ENCODE data around the gene PRDM11. TPM values are rescaled to one million over a fixed set of nuclear protein-coding genes. Genes with fewer than 3 reads are reported as not detected.

Gene PRDM11
- total and polyA plus RNA-seq, 7 experiments from 2014 or later = 0.44 to 8.8 (median 5.7) TPM

DNA sequence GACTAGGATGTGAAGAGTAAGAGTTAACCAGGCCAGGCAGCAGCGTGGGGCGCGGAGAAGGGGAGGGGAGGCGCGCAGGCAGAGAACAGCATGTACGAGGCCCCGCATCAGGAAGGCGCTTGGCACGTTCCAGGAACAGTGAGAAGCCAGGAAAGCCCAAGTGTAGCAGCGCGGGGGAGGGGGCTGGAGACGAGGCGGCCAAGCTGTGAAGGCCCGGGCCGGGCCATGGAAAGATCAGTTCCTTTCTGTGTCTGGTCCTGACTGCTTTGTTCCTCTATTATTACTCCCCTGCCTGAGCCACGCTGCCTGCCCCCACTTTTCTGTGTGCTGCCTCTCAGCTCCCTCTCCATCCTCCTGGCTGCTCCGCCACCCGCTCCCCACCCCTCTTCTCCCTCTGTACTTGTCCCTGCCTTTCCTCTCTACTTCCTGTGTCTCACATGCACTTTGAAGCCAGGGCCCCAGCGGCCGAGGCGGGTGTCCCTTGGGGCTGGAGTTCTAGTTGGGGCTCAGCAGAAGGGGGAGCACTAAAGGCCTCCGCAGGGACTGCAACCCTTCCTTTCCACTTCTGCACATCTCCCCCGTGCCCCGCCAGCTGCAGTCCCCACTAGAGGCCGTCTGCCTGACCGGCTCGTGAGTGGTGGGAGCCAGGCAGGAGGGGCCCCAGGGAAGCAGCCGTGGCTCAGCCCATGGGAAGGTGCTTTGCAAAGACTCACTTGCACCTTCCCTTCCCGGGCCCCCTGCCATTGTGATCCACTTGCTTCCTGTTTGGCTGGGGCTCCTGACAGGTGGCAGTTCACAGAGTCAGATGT is 63.7 kb downstream of the PRDM11 start:
- Histone ChIP-seq H3K27me3 (ENCODE audit: control insufficient read depth in 2 of 2, insufficient read depth in 2 of 2, low read length in 2 of 2) (no peaks in the 10 kb centered on the region), H3K4me1 (ENCODE audit: control insufficient read depth in 2 of 2, insufficient read depth in 2 of 2, low read length in 2 of 2) (no peaks in the 10 kb centered on the region), H3K27ac (ENCODE audit: low read depth, low read length) (no peak overlapping the region), H3K36me3 (ENCODE audit: control insufficient read depth in 2 of 3, insufficient read depth in 3 of 3, low read length in 3 of 3) (peaks cover 0 to 21% (median 0%) of the 10 kb centered on the region in 3 experiments), H3K4me3 (ENCODE audit: low read length) (no peak overlapping the region), H3K9me3 (ENCODE audit: control insufficient read depth in 2 of 3, low read length in 3 of 3) (no peaks in the 10 kb centered on the region)
- H3K9me3 Mint-ChIP-seq = peaks cover 0 to 1% (median 0%) of the 10 kb centered on the region in 11 donors
- DNase-seq (no peak), ATAC-seq (no peak)
- no peak overlapping the region for H3K27ac Mint-ChIP-seq
- peaks cover 0 to 5% (median 0%) of the 10 kb centered on the region in 7 donors for H3K4me1 Mint-ChIP-seq
- intact Hi-C loops (cut with micrococcal nuclease) = no loop called here
- POLR2A ChIA-PET = no interaction called here
- H3K4me3 Mint-ChIP-seq = no peak overlapping the region
- H3K27me3 Mint-ChIP-seq = no peaks in the 10 kb centered on the region
- peaks cover 0 to 31% (median 5%) of the 10 kb centered on the region in 5 donors for H3K36me3 Mint-ChIP-seq
- CTCF ChIA-PET = no interaction called here

GRCh38 chr11:45210846-45211245 is 64.4 kb downstream of the PRDM11 start:
- H3K36me3 Mint-ChIP-seq = peaks cover 0 to 25% (median 4%) of the 10 kb centered on the region in 5 donors
- Histone ChIP-seq H3K27me3 (ENCODE audit: control insufficient read depth in 2 of 2, insufficient read depth in 2 of 2, low read length in 2 of 2) (no peaks in the 10 kb centered on the region), H3K36me3 (ENCODE audit: control insufficient read depth in 2 of 3, insufficient read depth in 3 of 3, low read length in 3 of 3) (peaks cover 0 to 13% (median 0%) of the 10 kb centered on the region in 3 experiments), H3K4me1 (ENCODE audit: control insufficient read depth in 2 of 2, insufficient read depth in 2 of 2, low read length in 2 of 2) (no peaks in the 10 kb centered on the region), H3K9me3 (ENCODE audit: control insufficient read depth in 2 of 3, low read length in 3 of 3) (no peaks in the 10 kb centered on the region), H3K4me3 (ENCODE audit: low read length) (no peak overlapping the region), H3K27ac (ENCODE audit: low read depth, low read length) (no peak overlapping the region)
- no peaks in the 10 kb centered on the region for H3K27me3 Mint-ChIP-seq
- ATAC-seq = no peak
- CTCF ChIA-PET = no interaction called here
- peaks cover 0 to 9% (median 0%) of the 10 kb centered on the region in 7 donors for H3K4me1 Mint-ChIP-seq
- intact Hi-C loops (cut with micrococcal nuclease) = no loop called here
- no peak for DNase-seq
- no peak overlapping the region for H3K27ac Mint-ChIP-seq
- POLR2A ChIA-PET = no interaction called here
- H3K9me3 Mint-ChIP-seq = peaks cover 0 to 1% (median 0%) of the 10 kb centered on the region in 11 donors
- H3K4me3 Mint-ChIP-seq = no peak overlapping the region

- ChIA-PET POLR2A (no interaction called here), CTCF (no interaction called here)
- Mint-ChIP-seq H3K9me3 (peaks cover 0 to 1% (median 0%) of the 10 kb centered on the region in 11 donors), H3K36me3 (peaks cover 0 to 20% (median 4%) of the 10 kb centered on the region in 5 donors), H3K4me1 (peaks cover 0 to 9% (median 0%) of the 10 kb centered on the region in 7 donors), H3K27ac (no peak overlapping the region), H3K4me3 (no peak overlapping the region), H3K27me3 (no peaks in the 10 kb centered on the region)
- no peaks in the 10 kb centered on the region for H3K4me1 ChIP-seq (ENCODE audit: control insufficient read depth in 2 of 2, insufficient read depth in 2 of 2, low read length in 2 of 2)
- DNase-seq (no peak), ATAC-seq (no peak)
- no peaks in the 10 kb centered on the region for H3K9me3 ChIP-seq (ENCODE audit: control insufficient read depth in 2 of 3, low read length in 3 of 3)
- no peak overlapping the region for H3K27ac ChIP-seq (ENCODE audit: low read depth, low read length)
- no peak overlapping the region for H3K4me3 ChIP-seq (ENCODE audit: low read length)
- H3K27me3 ChIP-seq (ENCODE audit: control insufficient read depth in 2 of 2, insufficient read depth in 2 of 2, low read length in 2 of 2) = no peaks in the 10 kb centered on the region
- peaks cover 0 to 12% (median 0%) of the 10 kb centered on the region in 3 experiments for H3K36me3 ChIP-seq (ENCODE audit: control insufficient read depth in 2 of 3, insufficient read depth in 3 of 3, low read length in 3 of 3)
- intact Hi-C loops (cut with micrococcal nuclease) = no loop called here
Observed at GRCh38 chr11:45211732-45212131, 65.3 kb downstream of the PRDM11 start.

- CTCF ChIA-PET = no interaction called here
Observed at GRCh38 chr11:45212566-45213315, 66.3 kb downstream of the PRDM11 start.

GRCh38 chr11:45213316-45213665 is 66.9 kb downstream of the PRDM11 start:
- POLR2A ChIA-PET = no interaction called here
- H3K4me3 Mint-ChIP-seq = no peak overlapping the region
- DNase-seq = no peak

More at GRCh38 chr11:45212566-45213315, 66.3 kb downstream of the PRDM11 start:
- Mint-ChIP-seq H3K4me1 (peaks cover 0 to 9% (median 0%) of the 10 kb centered on the region in 7 donors), H3K27me3 (no peaks in the 10 kb centered on the region), H3K27ac (no peak overlapping the region), H3K9me3 (peaks cover 0 to 1% (median 0%) of the 10 kb centered on the region in 11 donors), H3K36me3 (peaks cover 0 to 20% (median 4%) of the 10 kb centered on the region in 5 donors), H3K4me3 (no peak overlapping the region)
- ATAC-seq (no peak), DNase-seq (no peak)
- no peak overlapping the region for H3K4me3 ChIP-seq (ENCODE audit: low read length)
- H3K9me3 ChIP-seq (ENCODE audit: control insufficient read depth in 2 of 3, low read length in 3 of 3) = no peaks in the 10 kb centered on the region
- H3K27me3 ChIP-seq (ENCODE audit: control insufficient read depth in 2 of 2, insufficient read depth in 2 of 2, low read length in 2 of 2) = no peaks in the 10 kb centered on the region
- H3K36me3 ChIP-seq (ENCODE audit: control insufficient read depth in 2 of 3, insufficient read depth in 3 of 3, low read length in 3 of 3) = peaks cover 0 to 12% (median 0%) of the 10 kb centered on the region in 3 experiments
- intact Hi-C loops (cut with micrococcal nuclease) = no loop called here
- H3K27ac ChIP-seq (ENCODE audit: low read depth, low read length) = no peak overlapping the region
- H3K4me1 ChIP-seq (ENCODE audit: control insufficient read depth in 2 of 2, insufficient read depth in 2 of 2, low read length in 2 of 2) = no peaks in the 10 kb centered on the region
- POLR2A ChIA-PET = no interaction called here

GRCh38 chr11:45213717-45214116 is 67.3 kb downstream of the PRDM11 start:
- DNase-seq = no peak
- Histone ChIP-seq H3K36me3 (ENCODE audit: control insufficient read depth in 2 of 3, insufficient read depth in 3 of 3, low read length in 3 of 3) (peaks cover 0 to 12% (median 0%) of the 10 kb centered on the region in 3 experiments), H3K4me3 (ENCODE audit: low read length) (no peak overlapping the region), H3K9me3 (ENCODE audit: control insufficient read depth in 2 of 3, low read length in 3 of 3) (no peaks in the 10 kb centered on the region), H3K27ac (ENCODE audit: low read depth, low read length) (no peak overlapping the region), H3K27me3 (ENCODE audit: control insufficient read depth in 2 of 2, insufficient read depth in 2 of 2, low read length in 2 of 2) (no peaks in the 10 kb centered on the region), H3K4me1 (ENCODE audit: control insufficient read depth in 2 of 2, insufficient read depth in 2 of 2, low read length in 2 of 2) (no peaks in the 10 kb centered on the region)
- no peaks in the 10 kb centered on the region for H3K27me3 Mint-ChIP-seq
- POLR2A ChIA-PET = no interaction called here
- CTCF ChIA-PET = no interaction called here
- peaks cover 0 to 9% (median 0%) of the 10 kb centered on the region in 7 donors for H3K4me1 Mint-ChIP-seq
- peaks cover 0 to 20% (median 4%) of the 10 kb centered on the region in 5 donors for H3K36me3 Mint-ChIP-seq
- intact Hi-C loops (cut with micrococcal nuclease) = no loop called here
- H3K9me3 Mint-ChIP-seq = peaks cover 0 to 1% (median 0%) of the 10 kb centered on the region in 11 donors
- H3K4me3 Mint-ChIP-seq = no peak overlapping the region
- ATAC-seq = no peak
- peak overlapping the region in 1 of 9 donors; percentile 43 for H3K27ac Mint-ChIP-seq

More at GRCh38 chr11:45213316-45213665, 66.9 kb downstream of the PRDM11 start:
- H3K27ac ChIP-seq (ENCODE audit: low read depth, low read length) = no peak overlapping the region
- ATAC-seq = no peak
- no peaks in the 10 kb centered on the region for H3K27me3 Mint-ChIP-seq
- no peaks in the 10 kb centered on the region for H3K9me3 ChIP-seq (ENCODE audit: control insufficient read depth in 2 of 3, low read length in 3 of 3)
- peaks cover 0 to 1% (median 0%) of the 10 kb centered on the region in 11 donors for H3K9me3 Mint-ChIP-seq
- no peaks in the 10 kb centered on the region for H3K27me3 ChIP-seq (ENCODE audit: control insufficient read depth in 2 of 2, insufficient read depth in 2 of 2, low read length in 2 of 2)
- H3K36me3 ChIP-seq (ENCODE audit: control insufficient read depth in 2 of 3, insufficient read depth in 3 of 3, low read length in 3 of 3) = peaks cover 0 to 12% (median 0%) of the 10 kb centered on the region in 3 experiments
- intact Hi-C loops (cut with micrococcal nuclease) = no loop called here
- peaks cover 0 to 20% (median 4%) of the 10 kb centered on the region in 5 donors for H3K36me3 Mint-ChIP-seq
- H3K4me1 Mint-ChIP-seq = peaks cover 0 to 9% (median 0%) of the 10 kb centered on the region in 7 donors
- H3K27ac Mint-ChIP-seq = peak overlapping the region in 1 of 9 donors; percentile 43
- no peaks in the 10 kb centered on the region for H3K4me1 ChIP-seq (ENCODE audit: control insufficient read depth in 2 of 2, insufficient read depth in 2 of 2, low read length in 2 of 2)
- H3K4me3 ChIP-seq (ENCODE audit: low read length) = no peak overlapping the region
- CTCF ChIA-PET = no interaction called here
